IMR-90 (cell line): ENCODE data around the gene HMX1. TPM values are rescaled to one million over a fixed set of nuclear protein-coding genes. Genes with fewer than 3 reads are reported as not detected.

Experiments
- ATAC-seq: fragments of 200-7000 bp; cut with Tn5 transposase; 2 replicates; pipeline ENCODE4 v1.9.1; 2020; ENCODE audit warnings: low read depth, mild to moderate bottlenecking, moderate library complexity
- BruUV-seq: library from RNA; stranded (reverse); fragments of 400-500 nt; replicated peaks from 2 replicates; lab custom pipeline; 2021; lab: Mats Ljungman, UMichigan
- CTCF ChIA-PET: fragments of 300-600 bp; formaldehyde crosslinking; extraction: SDS; loops from one replicate; lab custom pipeline; 2021; ENCODE audit warnings: antibody characterized with exemption; lab: Yijun Ruan, JAX
- POLR2A ChIA-PET: fragments of 300-600 bp; sonication (Branson Sonifier 250); formaldehyde crosslinking; loops from one replicate; lab custom pipeline; 2022; ENCODE audit warnings: antibody characterized with exemption; ENCODE audit not compliant: unreplicated experiment; lab: Charles Lee
- DNase-seq: peaks from one replicate; pipeline ENCODE4 v3.0.0; 2013
- H2AFZ ChIP-seq: replicated peaks from 2 replicates; pipeline ENCODE3; 2013; ENCODE audit warnings: low read length, mild to moderate bottlenecking; ENCODE audit not compliant: poor library complexity
- H2AK5ac ChIP-seq: 2 replicates; pipeline ENCODE4 v1.6.1; 2013; ENCODE audit warnings: low read depth, low read length, inconsistent platforms
- H2AK9ac ChIP-seq: replicated peaks from 2 replicates; pipeline ENCODE3; 2013; ENCODE audit warnings: mild to moderate bottlenecking, low read depth, low read length, moderate library complexity; ENCODE audit not compliant: poor library complexity
- H2BK120ac ChIP-seq: 2 replicates; pipeline ENCODE4 v1.6.1; 2013; ENCODE audit warnings: low read depth, low read length, inconsistent platforms
- H2BK15ac ChIP-seq: 3 replicates; pipeline ENCODE4 v1.6.1; 2013; ENCODE audit warnings: low read depth, low read length, inconsistent platforms
- H2BK20ac ChIP-seq: 2 replicates; pipeline ENCODE4 v1.6.1; 2013; ENCODE audit warnings: low read depth, mild to moderate bottlenecking, inconsistent platforms, low read length, moderate library complexity
- H2BK5ac ChIP-seq: 2 replicates; pipeline ENCODE4 v1.6.1; 2013; ENCODE audit warnings: mild to moderate bottlenecking, low read depth, low read length, inconsistent platforms; ENCODE audit not compliant: poor library complexity, severe bottlenecking
- H3K14ac ChIP-seq: replicated peaks from 2 replicates; pipeline ENCODE4 v1.6.1; 2013; ENCODE audit warnings: low read depth, low read length, inconsistent platforms
- H3K18ac ChIP-seq: 2 replicates; pipeline ENCODE4 v1.6.1; 2013; ENCODE audit warnings: low read depth, low read length, control low read depth
- H3K23ac ChIP-seq: 2 replicates; pipeline ENCODE4 v1.6.1; 2013; ENCODE audit warnings: low read depth, low read length, inconsistent platforms
- H3K27ac ChIP-seq: 2 replicates; pipeline ENCODE4 v1.5.1; 2013; ENCODE audit warnings: mild to moderate bottlenecking, control low read depth, low read length; ENCODE audit not compliant: insufficient read depth
- H3K27me3 ChIP-seq: 2 replicates; pipeline ENCODE4 v1.6.1; 2013; ENCODE audit warnings: low read length; ENCODE audit not compliant: control insufficient read depth, insufficient read depth
- H3K36me3 ChIP-seq: 2 replicates; pipeline ENCODE4 v1.6.1; 2013; ENCODE audit warnings: low read length, mixed read lengths; ENCODE audit not compliant: control insufficient read depth, insufficient read depth
- H3K4ac ChIP-seq: 2 replicates; pipeline ENCODE4 v1.6.1; 2013; ENCODE audit warnings: low read depth, low read length, inconsistent platforms
- H3K4me1 ChIP-seq: 2 replicates; pipeline ENCODE4 v1.6.1; 2013; ENCODE audit warnings: low read length, mixed read lengths; ENCODE audit not compliant: control insufficient read depth, insufficient read depth
- H3K4me2 ChIP-seq: 2 replicates; pipeline ENCODE4 v1.6.1; 2013; ENCODE audit warnings: low read depth, mild to moderate bottlenecking, control low read depth, low read length, moderate library complexity
- H3K4me3 ChIP-seq: 2 replicates; pipeline ENCODE4 v1.5.1; 2013; ENCODE audit warnings: low read depth, mild to moderate bottlenecking, control low read depth, low read length, moderate library complexity; ENCODE audit not compliant: insufficient read depth
- H3K56ac ChIP-seq: 2 replicates; pipeline ENCODE4 v1.6.1; 2013; ENCODE audit warnings: low read length, inconsistent platforms; ENCODE audit not compliant: insufficient read depth; ENCODE audit errors: extremely low read depth
- H3K79me1 ChIP-seq, 2 experiments: 2 replicates each; pipeline ENCODE4 v1.6.1; 2013; ENCODE audit warnings: low read length in 2 of 2, inconsistent platforms in 1 of 2, low read depth in 1 of 2
- H3K9ac ChIP-seq: 2 replicates; pipeline ENCODE4 v1.6.1; 2013; ENCODE audit warnings: low read depth, low read length, control low read depth
- H3K9me1 ChIP-seq: 2 replicates; pipeline ENCODE4 v1.6.1; 2013; ENCODE audit warnings: low read length, inconsistent platforms; ENCODE audit not compliant: insufficient read depth
- H3K9me3 ChIP-seq: 2 replicates; pipeline ENCODE4 v1.6.1; 2013; ENCODE audit warnings: low read length; ENCODE audit not compliant: control insufficient read depth, insufficient read depth
- H4K20me1 ChIP-seq: 2 replicates; pipeline ENCODE4 v1.6.1; 2013; ENCODE audit warnings: low read length, inconsistent platforms; ENCODE audit not compliant: insufficient read depth
- H4K5ac ChIP-seq: 2 replicates; pipeline ENCODE4 v1.6.1; 2013; ENCODE audit warnings: mild to moderate bottlenecking, low read depth, low read length, control low read depth
- H4K8ac ChIP-seq, 2 experiments: 2 replicates each; pipeline ENCODE4 v1.6.1; 2013; ENCODE audit warnings: low read depth in 2 of 2, low read length in 2 of 2, control low read depth in 1 of 2, inconsistent platforms in 1 of 2
- H4K91ac ChIP-seq: 2 replicates; pipeline ENCODE4 v1.6.1; 2013; ENCODE audit warnings: low read depth, low read length, inconsistent platforms; ENCODE audit not compliant: insufficient read depth
- BHLHE40 ChIP-seq: fragments of 150-350 bp; IDR thresholded peaks from 2 replicates; pipeline ENCODE4 v1.6.1; 2016; ENCODE audit warnings: mild to moderate bottlenecking, low read depth, low read length
- FOS ChIP-seq: fragments of 150-350 bp; IDR thresholded peaks from 2 replicates; pipeline ENCODE4 v1.6.1; 2016; ENCODE audit warnings: low read depth, low read length
- MAZ ChIP-seq: IDR thresholded peaks from 2 replicates; pipeline ENCODE4 v1.6.1; 2012; ENCODE audit warnings: low read depth, mild to moderate bottlenecking, low read length, improper control_type of control experiment, moderate library complexity, borderline replicate concordance
- MXI1 ChIP-seq: IDR thresholded peaks from 2 replicates; pipeline ENCODE4 v1.6.1; 2012; ENCODE audit warnings: low read depth, mild to moderate bottlenecking, low read length, moderate library complexity, borderline replicate concordance
- NFE2L2 ChIP-seq: fragments of 150-350 bp; IDR thresholded peaks from 2 replicates; pipeline ENCODE4 v1.6.1; 2016; ENCODE audit warnings: low read depth, mild to moderate bottlenecking, low read length
- POLR2A ChIP-seq: IDR thresholded peaks from 2 replicates; pipeline ENCODE4 v1.6.1; 2012; ENCODE audit warnings: mild to moderate bottlenecking, low read depth, low read length
- RCOR1 ChIP-seq: IDR thresholded peaks from 2 replicates; pipeline ENCODE4 v1.6.1; 2012; ENCODE audit warnings: mild to moderate bottlenecking, low read length, improper control_type of control experiment; ENCODE audit not compliant: insufficient replicate concordance
- RFX5 ChIP-seq: IDR thresholded peaks from 2 replicates; pipeline ENCODE4 v1.8.0; 2012; ENCODE audit warnings: low read depth, mild to moderate bottlenecking, low read length, moderate library complexity
- SMC3 ChIP-seq: fragments of 150-350 bp; IDR thresholded peaks from 2 replicates; pipeline ENCODE4 v1.6.1; 2016; ENCODE audit warnings: low read depth, mild to moderate bottlenecking, antibody characterized with exemption, low read length, moderate library complexity
- WGBS, 2 experiments: methylation state at CpG; one replicate each; pipeline versions ENCODE4 v1.1.5 to v1.1.7; 2013; ENCODE audit warnings: missing lambda C conversion rate in 2 of 2; ENCODE audit not compliant: insufficient read length in 1 of 2; ENCODE audit errors: extremely low coverage in 2 of 2; 5-methylcytosine and 5-hydroxymethylcytosine counted together
- dilution Hi-C: fragments of 300-500 bp; cut with HindIII; formaldehyde crosslinking; loops from one replicate; pipeline ENCODE4 v1.14.3; 2018; ENCODE audit warnings: low sequenced_read_pairs; ENCODE audit not compliant: unreplicated experiment
- in situ Hi-C: fragments of 300-500 bp; cut with MboI; formaldehyde crosslinking; loops from 3 replicates; pipeline ENCODE4 v1.14.3; 2019; ENCODE audit warnings: low sequenced_read_pairs, inconsistent platforms, mixed read lengths
- intact Hi-C: fragments of 100-400 bp; cut with micrococcal nuclease; formaldehyde crosslinking; loops from 2 replicates; pipeline ENCODE4 v1.10.0; 2022
- polyA plus RNA-seq, 3 experiments: library from polyadenylated mRNA; depleted of rRNA; stranded (reverse); fragments of >200 nt; gene quantifications; 2 replicates each; pipeline ENCODE4 v1.2.3, GENCODE V29; 2012; ENCODE audit warnings: low replicate concordance in 1 of 3
- total RNA-seq: library from RNA; depleted of rRNA; stranded (reverse); fragments of >200 nt; gene quantifications from 2 replicates; pipeline ENCODE4 v1.2.3, GENCODE V29; 2012
- TF ChIP-seq, protein P1 (sequence below): conservative IDR thresholded peaks from 2 replicates; pipeline ENCODE4 v1.5.1; 2012; ENCODE audit warnings: mild to moderate bottlenecking, low read depth, low read length, improper control_type of control experiment
- TF ChIP-seq, protein P2 (sequence below): fragments of 150-350 bp; IDR thresholded peaks from 2 replicates; pipeline ENCODE4 v1.6.1; 2017; ENCODE audit warnings: mild to moderate bottlenecking, antibody characterized with exemption, low read length, low read depth
- TF ChIP-seq, protein P3 (sequence below): fragments of 150-350 bp; IDR thresholded peaks from 2 replicates; pipeline ENCODE4 v1.6.1; 2016; ENCODE audit warnings: low read depth, mild to moderate bottlenecking, low read length, moderate library complexity, borderline replicate concordance

HMX1 gene
- total and polyA plus RNA-seq, 2 of the 4 experiments (the other 2 are of a cell fraction) = not detected

DNA sequence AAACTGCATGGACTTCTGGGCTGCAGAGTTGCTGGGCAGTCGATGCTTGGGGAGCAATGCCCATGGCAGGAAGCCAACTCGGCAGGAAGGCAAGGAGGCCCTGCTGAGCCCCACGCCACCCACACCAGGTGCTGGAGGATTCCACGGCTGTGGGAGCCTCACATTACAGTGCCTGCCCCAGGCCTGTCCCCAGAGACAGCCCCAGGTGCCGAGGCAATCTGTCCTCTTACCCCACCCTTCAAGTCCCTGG, 53.9 kb downstream of the HMX1 start:
- Histone ChIP-seq H4K5ac (no peak overlapping the region), H4K20me1 (no peaks in the 10 kb centered on the region), H2AK9ac (no peak overlapping the region), H3K18ac (no peak overlapping the region), H2BK15ac (no peak overlapping the region), H3K79me1 (no peaks in the 10 kb centered on the region), H3K9me3 (peaks cover 5% of the 10 kb centered on the region; the same call in 1 of the 2 replicates), H3K56ac (no peak overlapping the region), H3K27me3 (no peaks in the 10 kb centered on the region), H3K9ac (no peak overlapping the region), H3K27ac (no peak overlapping the region), H4K91ac (no peak overlapping the region), H3K14ac (no peak overlapping the region), H2BK120ac (no peak overlapping the region), H3K36me3 (no peaks in the 10 kb centered on the region), H2AK5ac (no peak overlapping the region), H2AFZ (peak overlapping the region; percentile 43), H3K4ac (no peak overlapping the region), H3K4me2 (no peak overlapping the region), H2BK5ac (no peak overlapping the region), H3K4me3 (no peak overlapping the region), H4K8ac (no peak overlapping the region), H3K23ac (no peak overlapping the region), H3K4me1 (no peaks in the 10 kb centered on the region), H2BK20ac (no peak overlapping the region), H3K9me1 (no peaks in the 10 kb centered on the region)
- ChIA-PET POLR2A (no interaction called here), CTCF (no interaction called here)
- ATAC-seq (no peak), DNase-seq (no peak)
- no CpG with 5 or more reads among the region's 5 CpGs for WGBS, 2 experiments
- dilution Hi-C loops = no loop called here
- in situ Hi-C loops = no loop called here
- TF ChIP-seq, protein P1, sequence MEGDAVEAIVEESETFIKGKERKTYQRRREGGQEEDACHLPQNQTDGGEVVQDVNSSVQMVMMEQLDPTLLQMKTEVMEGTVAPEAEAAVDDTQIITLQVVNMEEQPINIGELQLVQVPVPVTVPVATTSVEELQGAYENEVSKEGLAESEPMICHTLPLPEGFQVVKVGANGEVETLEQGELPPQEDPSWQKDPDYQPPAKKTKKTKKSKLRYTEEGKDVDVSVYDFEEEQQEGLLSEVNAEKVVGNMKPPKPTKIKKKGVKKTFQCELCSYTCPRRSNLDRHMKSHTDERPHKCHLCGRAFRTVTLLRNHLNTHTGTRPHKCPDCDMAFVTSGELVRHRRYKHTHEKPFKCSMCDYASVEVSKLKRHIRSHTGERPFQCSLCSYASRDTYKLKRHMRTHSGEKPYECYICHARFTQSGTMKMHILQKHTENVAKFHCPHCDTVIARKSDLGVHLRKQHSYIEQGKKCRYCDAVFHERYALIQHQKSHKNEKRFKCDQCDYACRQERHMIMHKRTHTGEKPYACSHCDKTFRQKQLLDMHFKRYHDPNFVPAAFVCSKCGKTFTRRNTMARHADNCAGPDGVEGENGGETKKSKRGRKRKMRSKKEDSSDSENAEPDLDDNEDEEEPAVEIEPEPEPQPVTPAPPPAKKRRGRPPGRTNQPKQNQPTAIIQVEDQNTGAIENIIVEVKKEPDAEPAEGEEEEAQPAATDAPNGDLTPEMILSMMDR = no peak
- TF ChIP-seq, protein P2, sequence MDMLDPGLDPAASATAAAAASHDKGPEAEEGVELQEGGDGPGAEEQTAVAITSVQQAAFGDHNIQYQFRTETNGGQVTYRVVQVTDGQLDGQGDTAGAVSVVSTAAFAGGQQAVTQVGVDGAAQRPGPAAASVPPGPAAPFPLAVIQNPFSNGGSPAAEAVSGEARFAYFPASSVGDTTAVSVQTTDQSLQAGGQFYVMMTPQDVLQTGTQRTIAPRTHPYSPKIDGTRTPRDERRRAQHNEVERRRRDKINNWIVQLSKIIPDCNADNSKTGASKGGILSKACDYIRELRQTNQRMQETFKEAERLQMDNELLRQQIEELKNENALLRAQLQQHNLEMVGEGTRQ = no peak
- no peak for TF ChIP-seq POLR2A
- no peak for TF ChIP-seq SMC3
- no peak for TF ChIP-seq MAZ
- no peak for TF ChIP-seq BHLHE40
- TF ChIP-seq RFX5 = no peak
- no peak for TF ChIP-seq RCOR1
- TF ChIP-seq FOS = no peak
- TF ChIP-seq, protein P3, sequence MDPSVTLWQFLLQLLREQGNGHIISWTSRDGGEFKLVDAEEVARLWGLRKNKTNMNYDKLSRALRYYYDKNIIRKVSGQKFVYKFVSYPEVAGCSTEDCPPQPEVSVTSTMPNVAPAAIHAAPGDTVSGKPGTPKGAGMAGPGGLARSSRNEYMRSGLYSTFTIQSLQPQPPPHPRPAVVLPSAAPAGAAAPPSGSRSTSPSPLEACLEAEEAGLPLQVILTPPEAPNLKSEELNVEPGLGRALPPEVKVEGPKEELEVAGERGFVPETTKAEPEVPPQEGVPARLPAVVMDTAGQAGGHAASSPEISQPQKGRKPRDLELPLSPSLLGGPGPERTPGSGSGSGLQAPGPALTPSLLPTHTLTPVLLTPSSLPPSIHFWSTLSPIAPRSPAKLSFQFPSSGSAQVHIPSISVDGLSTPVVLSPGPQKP = no peak
- no peak for TF ChIP-seq NFE2L2
- no peak for TF ChIP-seq MXI1
- no TSS peak for BruUV-seq
- intact Hi-C loops = no loop called here
